ENCODE data around the gene KRTAP10-12. TPM values are rescaled to one million over a fixed set of nuclear protein-coding genes. Genes with fewer than 3 reads are reported as not detected.

KRTAP10-12 gene
- polyA plus RNA-seq, 3 donors: not detected

GRCh38 chr21:44697811-44698734 is 1.1 kb downstream of the KRTAP10-12 start:
- no peak for DNase-seq

- DNase-seq: no peak
These were observed 2.6 kb downstream of the KRTAP10-12 start for GRCh38 chr21:44699502-44700001.

- DNase-seq: no peak
These were observed 3.4 kb downstream of the KRTAP10-12 start for GRCh38 chr21:44700101-44701022.

GRCh38 chr21:44701023-44701400 is 4.0 kb downstream of the KRTAP10-12 start:
- DNase-seq: no peak

GRCh38 chr21:44701541-44701940 is 4.6 kb downstream of the KRTAP10-12 start:
- no peak for DNase-seq

GRCh38 chr21:44702111-44702972 is 5.4 kb downstream of the KRTAP10-12 start:
- DNase-seq: no peak

GRCh38 chr21:44702973-44703730 is 6.2 kb downstream of the KRTAP10-12 start:
- DNase-seq: no peak

GRCh38 chr21:44703731-44704635 is 7.0 kb downstream of the KRTAP10-12 start:
- no peak for DNase-seq

GRCh38 chr21:44704636-44705001 is 7.6 kb downstream of the KRTAP10-12 start:
- no peak for DNase-seq

- no peak for DNase-seq
These were observed 9.2 kb downstream of the KRTAP10-12 start for GRCh38 chr21:44706026-44706705.

GRCh38 chr21:44706706-44707581 is 10.0 kb downstream of the KRTAP10-12 start:
- DNase-seq: no peak

- no peak for DNase-seq
These were observed 11.4 kb downstream of the KRTAP10-12 start for GRCh38 chr21:44708213-44708865.

GRCh38 chr21:44708866-44709425 is 12.0 kb downstream of the KRTAP10-12 start:
- no peak for DNase-seq

GRCh38 chr21:44709426-44710293 is 12.7 kb downstream of the KRTAP10-12 start:
- no peak for DNase-seq

GRCh38 chr21:44710294-44710665 is 13.3 kb downstream of the KRTAP10-12 start:
- no peak for DNase-seq

- no peak for DNase-seq
These were observed 13.9 kb downstream of the KRTAP10-12 start for GRCh38 chr21:44710756-44711326.

All from renal pelvis (tissue), 4 donors.